Gastroesophageal sphincter (tissue), 3 donors: ENCODE results near the gene CLEC2A.

ENCODE experiments used
- CTCF ChIP-seq, 4 experiments: fragments of 200-600 bp in 2 of 4; fragments of 450-650 bp in 2 of 4; sonication (generic) in 1 of 4; IDR thresholded peaks; one replicate each; pipeline ENCODE4 v1.5.1; 2017 to 2019; ENCODE audit warnings: antibody characterized with exemption in 4 of 4, mild to moderate bottlenecking in 2 of 4, moderate library complexity in 2 of 4
- EP300 ChIP-seq: sonication (generic); formaldehyde crosslinking; IDR thresholded peaks from one replicate; pipeline ENCODE4 v1.6.1; 2017; ENCODE audit warnings: antibody characterized with exemption, mild to moderate bottlenecking
- POLR2A ChIP-seq, 2 donors: fragments of 450-650 bp; IDR thresholded peaks; one replicate each; pipeline ENCODE4 v1.6.1; 2017; ENCODE audit warnings: antibody characterized with exemption in 2 of 2, mild to moderate bottlenecking in 2 of 2, moderate library complexity in 1 of 2
- POLR2AphosphoS5 ChIP-seq: sonication (generic); formaldehyde crosslinking; IDR thresholded peaks from one replicate; pipeline ENCODE4 v1.6.1; 2017; ENCODE audit warnings: antibody characterized with exemption

GRCh38 chr12:9911708-9912107 lies 20.5 kb downstream of the CLEC2A start:
- TF ChIP-seq POLR2A (IDR thresholded peaks at IDR 0.05) (no peak), CTCF (IDR thresholded peaks at IDR 0.05) (no peak), POLR2AphosphoS5 (no peak), EP300 (no peak)
